Testis (tissue), 2 donors: ENCODE measurements around the gene IGF2R.

Experiments used
- POLR2A ChIP-seq: fragments of 450-650 bp; IDR thresholded peaks from one replicate; pipeline ENCODE4 v1.6.1; 2017; ENCODE audit warnings: antibody characterized with exemption, mild to moderate bottlenecking, moderate library complexity
- TF ChIP-seq, protein P1 (sequence below), 3 experiments: fragments of 450-650 bp in 2 of 3; fragments of 200-600 bp in 1 of 3; sonication (generic) in 1 of 3; IDR thresholded peaks; one replicate each; pipeline ENCODE4 v1.5.1; 2016 to 2019; ENCODE audit warnings: antibody characterized with exemption in 3 of 3, mild to moderate bottlenecking in 2 of 3, moderate library complexity in 1 of 3

DNA sequence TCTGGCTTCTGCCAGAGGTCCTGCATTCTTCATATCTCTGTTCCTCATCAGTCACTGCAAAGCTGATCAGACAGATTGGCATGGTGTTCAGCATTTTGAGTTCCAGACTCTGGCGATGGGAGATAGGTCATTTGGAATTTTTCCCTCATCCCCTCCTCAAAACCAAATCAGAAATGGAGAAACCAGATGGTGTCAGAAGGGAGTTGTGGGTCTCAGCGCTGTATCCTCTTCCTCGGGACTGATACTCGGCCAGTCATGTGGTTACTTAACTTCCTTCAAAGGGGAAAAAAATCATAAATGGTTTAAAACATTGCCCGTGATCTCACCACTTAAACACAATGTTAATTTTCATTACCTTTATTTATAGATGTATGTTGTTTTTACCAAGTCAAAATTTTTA, 75.8 kb downstream of the IGF2R start:
- TF ChIP-seq, protein P1, sequence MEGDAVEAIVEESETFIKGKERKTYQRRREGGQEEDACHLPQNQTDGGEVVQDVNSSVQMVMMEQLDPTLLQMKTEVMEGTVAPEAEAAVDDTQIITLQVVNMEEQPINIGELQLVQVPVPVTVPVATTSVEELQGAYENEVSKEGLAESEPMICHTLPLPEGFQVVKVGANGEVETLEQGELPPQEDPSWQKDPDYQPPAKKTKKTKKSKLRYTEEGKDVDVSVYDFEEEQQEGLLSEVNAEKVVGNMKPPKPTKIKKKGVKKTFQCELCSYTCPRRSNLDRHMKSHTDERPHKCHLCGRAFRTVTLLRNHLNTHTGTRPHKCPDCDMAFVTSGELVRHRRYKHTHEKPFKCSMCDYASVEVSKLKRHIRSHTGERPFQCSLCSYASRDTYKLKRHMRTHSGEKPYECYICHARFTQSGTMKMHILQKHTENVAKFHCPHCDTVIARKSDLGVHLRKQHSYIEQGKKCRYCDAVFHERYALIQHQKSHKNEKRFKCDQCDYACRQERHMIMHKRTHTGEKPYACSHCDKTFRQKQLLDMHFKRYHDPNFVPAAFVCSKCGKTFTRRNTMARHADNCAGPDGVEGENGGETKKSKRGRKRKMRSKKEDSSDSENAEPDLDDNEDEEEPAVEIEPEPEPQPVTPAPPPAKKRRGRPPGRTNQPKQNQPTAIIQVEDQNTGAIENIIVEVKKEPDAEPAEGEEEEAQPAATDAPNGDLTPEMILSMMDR (IDR thresholded peaks at IDR 0.05): no peak
- no peak for TF ChIP-seq POLR2A
